HepG2 (cell line): ENCODE measurements around the gene ATN1. TPM values are rescaled to one million over a fixed set of nuclear protein-coding genes. Genes with fewer than 3 reads are reported as not detected.

ENCODE experiments used
- AHDC1 ChIP-seq: sonication (generic); formaldehyde crosslinking; IDR thresholded peaks from 2 replicates; pipeline ENCODE4 v1.5.1; 2020; ENCODE audit warnings: mild to moderate bottlenecking, missing genetic modification reagents, borderline replicate concordance
- ATF7 ChIP-seq, 2 experiments: fragments of 450-650 bp in 1 of 2; sonication (generic) in 1 of 2; formaldehyde crosslinking in 1 of 2; IDR thresholded peaks; 2 replicates each; pipeline versions ENCODE4 v1.4.0 to v1.6.1; 2016 to 2020; ENCODE audit warnings: antibody characterized with exemption in 1 of 2, mild to moderate bottlenecking in 1 of 2, missing genetic modification reagents in 1 of 2
- DNMT3B ChIP-seq: conservative IDR thresholded peaks from 2 replicates; pipeline ENCODE4 v1.6.1; 2016; ENCODE audit warnings: missing biosample characterization, control low read depth
- GPBP1L1 ChIP-seq: sonication (generic); formaldehyde crosslinking; IDR thresholded peaks from 2 replicates; pipeline ENCODE4 v1.5.0; 2020; ENCODE audit warnings: mild to moderate bottlenecking, missing genetic modification reagents
- KLF11 ChIP-seq: IDR thresholded peaks from 2 replicates; pipeline ENCODE4 v1.6.1; 2016; ENCODE audit warnings: missing compliant biosample characterization
- LCORL ChIP-seq, 2 experiments: fragments of 450-650 bp in 1 of 2; sonication (generic) in 1 of 2; formaldehyde crosslinking in 1 of 2; IDR thresholded peaks; 2 replicates each; pipeline versions ENCODE4 v1.5.0 to v1.6.1; 2017 to 2020; ENCODE audit warnings: antibody characterized with exemption in 1 of 2, missing genetic modification reagents in 1 of 2
- MED13 ChIP-seq: sonication (generic); formaldehyde crosslinking; IDR thresholded peaks from 2 replicates; pipeline ENCODE4 v1.5.0; 2020; ENCODE audit warnings: missing genetic modification reagents
- MYNN ChIP-seq: sonication (generic); formaldehyde crosslinking; IDR thresholded peaks from 2 replicates; pipeline ENCODE4 v1.4.0; 2020; ENCODE audit warnings: mild to moderate bottlenecking, low read depth, missing genetic modification reagents
- ONECUT2 ChIP-seq: sonication (generic); formaldehyde crosslinking; IDR thresholded peaks from 2 replicates; pipeline ENCODE4 v1.4.0; 2020; ENCODE audit warnings: missing genetic modification reagents
- REPIN1 ChIP-seq: sonication (generic); formaldehyde crosslinking; IDR thresholded peaks from 2 replicates; pipeline ENCODE4 v1.8.0; 2022; ENCODE audit warnings: missing genetic modification reagents, low read depth, mild to moderate bottlenecking, borderline replicate concordance
- TCF12 ChIP-seq, 2 experiments: fragments of 450-650 bp in 1 of 2; sonication (generic) in 1 of 2; formaldehyde crosslinking in 1 of 2; IDR thresholded peaks; 2 replicates each; pipeline versions ENCODE4 v1.6.1 to v1.8.0; 2017 to 2022; ENCODE audit warnings: antibody characterized with exemption in 1 of 2, mild to moderate bottlenecking in 1 of 2, missing genetic modification reagents in 1 of 2, moderate library complexity in 1 of 2
- ZBTB21 ChIP-seq: sonication (generic); formaldehyde crosslinking; IDR thresholded peaks from 2 replicates; pipeline ENCODE4 v1.4.0; 2020; ENCODE audit warnings: missing genetic modification reagents
- ZBTB37 ChIP-seq: sonication (generic); formaldehyde crosslinking; IDR thresholded peaks from 2 replicates; pipeline ENCODE4 v1.4.0; 2020; ENCODE audit warnings: mild to moderate bottlenecking, missing genetic modification reagents
- ZNF382 ChIP-seq: sonication (generic); formaldehyde crosslinking; IDR thresholded peaks from 2 replicates; pipeline ENCODE4 v1.5.0; 2020; ENCODE audit warnings: missing genetic modification reagents, mild to moderate bottlenecking, borderline replicate concordance
- ZNF546 ChIP-seq: sonication (generic); formaldehyde crosslinking; conservative IDR thresholded peaks from 2 replicates; pipeline ENCODE4 v1.8.1; 2023; ENCODE audit warnings: mild to moderate bottlenecking, missing genetic modification reagents
- ZNF710 ChIP-seq: sonication (generic); formaldehyde crosslinking; IDR thresholded peaks from 2 replicates; pipeline ENCODE4 v1.5.0; 2020; ENCODE audit warnings: mild to moderate bottlenecking, missing genetic modification reagents, borderline replicate concordance
- polyA plus RNA-seq, 8 experiments: library from polyadenylated mRNA; depleted of rRNA in 3 of 8; stranded (reverse) in 7 of 8; unstranded in 1 of 8; fragments of >200 nt; fragmentation: Illumina TruSeq in 4 of 8; extraction: Trizol in 4 of 8; gene quantifications; 2 replicates each; pipeline versions ENCODE4 v1.2.1 to v1.2.3, GENCODE V29; 2011 to 2016; ENCODE audit warnings: low read depth in 4 of 8, missing spikeins in 1 of 8, mixed read lengths in 1 of 8; ENCODE audit not compliant: insufficient read depth in 1 of 8
- total RNA-seq, 5 experiments: library from RNA; depleted of rRNA; stranded (reverse); fragments of >200 nt; fragmentation: Illumina TruSeq; extraction: Trizol; gene quantifications; 2 replicates each; pipeline ENCODE4 v1.2.3, GENCODE V29; 2016; ENCODE audit warnings: low read depth in 1 of 5
- TF ChIP-seq, protein P1 (sequence below): sonication (generic); formaldehyde crosslinking; IDR thresholded peaks from 2 replicates; pipeline ENCODE4 v1.4.0; 2020; ENCODE audit warnings: missing genetic modification reagents

ATN1 gene
- total and polyA plus RNA-seq, 2 of the 13 experiments (the other 11 are each of a cell fraction or from before 2014, with no cell fraction given): 2.1 to 8.6 TPM

DNA sequence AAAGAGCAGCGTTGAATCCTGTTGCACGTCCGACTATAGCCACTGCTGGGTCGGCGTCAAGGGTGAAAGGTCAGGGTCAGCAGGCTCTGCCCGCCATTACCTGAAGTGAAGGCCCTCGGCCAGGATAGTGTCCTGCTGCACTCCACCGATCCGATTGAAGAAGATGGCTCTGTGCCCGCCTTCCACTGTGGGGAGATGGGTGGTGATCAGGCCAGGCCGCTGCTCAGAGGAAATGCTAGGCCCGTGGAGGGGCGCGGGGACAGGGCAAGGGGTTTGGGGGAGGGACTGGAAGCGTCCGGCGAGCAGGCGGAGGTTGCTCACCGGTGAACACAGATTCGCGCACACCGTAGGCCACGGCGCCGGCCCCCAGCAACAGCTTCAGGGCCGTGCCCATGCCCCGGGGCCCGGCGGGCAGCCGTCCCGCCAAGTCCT, 42.4 kb downstream of the ATN1 start (continued):
- TF ChIP-seq ZNF710 (CRISPR knock-in tag) (peak; percentile 69; the same call in 1 of the 2 replicates), LCORL (IDR thresholded peaks at IDR 0.05) (no peak), LCORL (CRISPR knock-in tag; IDR thresholded peaks at IDR 0.05) (no peak), ZNF546 (no peak), TCF12 (IDR thresholded peaks at IDR 0.05) (no peak), TCF12 (CRISPR knock-in tag; IDR thresholded peaks at IDR 0.05) (peak; percentile 51; the same call in 1 of the 2 replicates), KLF11 (CRISPR knock-in tag) (no peak), ZBTB21 (CRISPR knock-in tag) (no peak), AHDC1 (0 out of 2 replicates have a peak, but pooled peaks have one; percentile 37), ZNF382 (CRISPR knock-in tag) (no peak), ATF7 (IDR thresholded peaks at IDR 0.05) (no peak), ATF7 (CRISPR knock-in tag; IDR thresholded peaks at IDR 0.05) (peak; percentile 57; the same call in 1 of the 2 replicates), MYNN (CRISPR knock-in tag) (no peak), DNMT3B (CRISPR knock-in tag) (no peak), MED13 (CRISPR knock-in tag) (no peak), ZBTB37 (no peak), ONECUT2 (CRISPR knock-in tag) (no peak), GPBP1L1 (CRISPR knock-in tag) (no peak), REPIN1 (no peak; the same call in 1 of the 2 replicates)
- TF ChIP-seq, protein P1, sequence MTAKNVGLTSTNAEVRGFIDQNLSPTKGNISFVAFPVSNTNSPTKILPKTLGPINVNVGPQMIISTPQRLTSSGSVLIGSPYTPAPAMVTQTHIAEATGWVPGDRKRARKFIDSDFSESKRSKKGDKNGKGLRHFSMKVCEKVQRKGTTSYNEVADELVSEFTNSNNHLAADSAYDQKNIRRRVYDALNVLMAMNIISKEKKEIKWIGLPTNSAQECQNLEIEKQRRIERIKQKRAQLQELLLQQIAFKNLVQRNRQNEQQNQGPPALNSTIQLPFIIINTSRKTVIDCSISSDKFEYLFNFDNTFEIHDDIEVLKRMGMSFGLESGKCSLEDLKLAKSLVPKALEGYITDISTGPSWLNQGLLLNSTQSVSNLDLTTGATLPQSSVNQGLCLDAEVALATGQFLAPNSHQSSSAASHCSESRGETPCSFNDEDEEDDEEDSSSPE (CRISPR knock-in tag): no peak
